Activated naive CD8-positive, alpha-beta T cell treated with anti-CD3 and anti-CD28 coated beads for 36 hours (primary cell): Measurements from ENCODE around the gene PLEKHG3. TPM values are rescaled to one million over a fixed set of nuclear protein-coding genes. Genes with fewer than 3 reads are reported as not detected.

ENCODE experiments used
- DNase-seq: peaks from one replicate; pipeline ENCODE4 v3.0.0; 2021
- H3K27ac Mint-ChIP-seq: one replicate; pipeline ENCODE4 v1.8.0; 2022; ENCODE audit warnings: mild to moderate bottlenecking, moderate library complexity, mixed read lengths
- H3K27me3 Mint-ChIP-seq: one replicate; pipeline ENCODE4 v1.8.0; 2022; ENCODE audit warnings: mild to moderate bottlenecking, mixed read lengths
- H3K36me3 Mint-ChIP-seq: one replicate; pipeline ENCODE4 v1.8.0; 2021; ENCODE audit warnings: mild to moderate bottlenecking, mixed read lengths
- H3K4me1 Mint-ChIP-seq: one replicate; pipeline ENCODE4 v1.8.0; 2021; ENCODE audit warnings: mixed read lengths
- H3K4me3 Mint-ChIP-seq: one replicate; pipeline ENCODE4 v1.8.0; 2022; ENCODE audit warnings: mild to moderate bottlenecking, moderate library complexity, mixed read lengths
- H3K9me3 Mint-ChIP-seq: one replicate; pipeline ENCODE4 v1.8.0; 2022; ENCODE audit warnings: mixed read lengths
- total RNA-seq, 2 experiments: library from RNA; stranded (reverse); gene quantifications; one replicate each; pipeline ENCODE4 v1.2.3, GENCODE V29; 2021

PLEKHG3 gene
- total RNA-seq, 2 experiments from 2014 or later, result 0.12 TPM; not detected in 1

- no peak overlapping the region for H3K4me3 Mint-ChIP-seq
- peaks cover 12% of the 10 kb centered on the region for H3K27me3 Mint-ChIP-seq
- H3K9me3 Mint-ChIP-seq, result no peaks in the 10 kb centered on the region
- DNase-seq, result no peak
- H3K27ac Mint-ChIP-seq, result no peak overlapping the region
- H3K36me3 Mint-ChIP-seq, result no peaks in the 10 kb centered on the region
- peaks cover 4% of the 10 kb centered on the region for H3K4me1 Mint-ChIP-seq
Observed at GRCh38 chr14:64763801-64764621, 59.8 kb downstream of the PLEKHG3 start.

- Mint-ChIP-seq H3K27me3 (peaks cover 12% of the 10 kb centered on the region), H3K27ac (no peak overlapping the region), H3K4me1 (peaks cover 4% of the 10 kb centered on the region), H3K36me3 (no peaks in the 10 kb centered on the region), H3K4me3 (no peak overlapping the region), H3K9me3 (no peaks in the 10 kb centered on the region)
- peak; percentile 69 for DNase-seq
Observed at GRCh38 chr14:64764641-64765520, 60.7 kb downstream of the PLEKHG3 start.

GRCh38 chr14:64765740-64766302, 61.6 kb downstream of the PLEKHG3 start:
- Mint-ChIP-seq H3K4me1 (peaks cover 4% of the 10 kb centered on the region), H3K9me3 (no peaks in the 10 kb centered on the region), H3K27ac (no peak overlapping the region), H3K36me3 (no peaks in the 10 kb centered on the region), H3K27me3 (peaks cover 6% of the 10 kb centered on the region), H3K4me3 (no peak overlapping the region)
- DNase-seq, result no peak

GRCh38 chr14:64766430-64767151, 62.4 kb downstream of the PLEKHG3 start:
- H3K27ac Mint-ChIP-seq, result no peak overlapping the region
- H3K9me3 Mint-ChIP-seq, result no peaks in the 10 kb centered on the region
- no peak overlapping the region for H3K4me3 Mint-ChIP-seq
- no peaks in the 10 kb centered on the region for H3K36me3 Mint-ChIP-seq
- no peaks in the 10 kb centered on the region for H3K27me3 Mint-ChIP-seq
- DNase-seq, result no peak
- peaks cover 7% of the 10 kb centered on the region for H3K4me1 Mint-ChIP-seq

- DNase-seq, result no peak
- no peaks in the 10 kb centered on the region for H3K9me3 Mint-ChIP-seq
- no peaks in the 10 kb centered on the region for H3K27me3 Mint-ChIP-seq
- H3K36me3 Mint-ChIP-seq, result no peaks in the 10 kb centered on the region
- peaks cover 3% of the 10 kb centered on the region for H3K4me1 Mint-ChIP-seq
- no peak overlapping the region for H3K27ac Mint-ChIP-seq
- H3K4me3 Mint-ChIP-seq, result no peak overlapping the region
Observed at GRCh38 chr14:64767215-64767964, 63.2 kb downstream of the PLEKHG3 start.

DNA sequence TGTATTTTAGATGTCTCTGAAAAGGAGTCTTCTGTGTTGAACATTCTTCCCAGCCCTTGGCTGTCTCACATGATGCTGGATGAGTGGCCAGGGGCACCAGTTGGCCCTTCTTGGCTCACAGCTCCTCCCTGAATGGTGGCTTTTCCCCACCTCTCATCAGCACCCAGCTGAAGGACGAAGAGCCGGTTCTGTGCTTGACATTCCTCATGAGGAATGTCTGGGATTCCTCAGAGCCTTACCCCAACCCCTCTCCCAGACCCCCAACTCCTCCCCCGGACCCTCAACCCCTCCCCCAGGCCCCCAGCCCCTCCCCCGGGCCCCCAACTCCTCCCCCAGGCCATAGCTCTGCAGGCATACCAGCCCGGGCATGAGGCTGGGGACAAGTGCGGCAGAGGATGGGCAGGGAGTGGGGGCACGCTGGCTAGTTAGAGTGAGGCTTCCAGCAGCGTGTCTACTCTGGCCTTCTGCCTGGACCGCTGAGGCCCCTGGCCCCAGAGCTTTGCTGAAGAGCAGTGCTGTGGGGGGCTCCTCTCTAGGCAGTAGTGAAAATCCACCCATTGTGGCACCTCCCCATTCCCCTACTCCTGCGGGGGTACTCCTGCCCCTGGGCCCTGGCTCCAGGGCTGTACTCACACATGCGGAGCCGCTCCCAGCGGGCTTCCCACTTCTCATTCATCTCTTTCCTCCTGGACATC, 64.3 kb downstream of the PLEKHG3 start:
- no peak overlapping the region for H3K27ac Mint-ChIP-seq
- peaks cover 3% of the 10 kb centered on the region for H3K4me1 Mint-ChIP-seq
- no peaks in the 10 kb centered on the region for H3K36me3 Mint-ChIP-seq
- H3K27me3 Mint-ChIP-seq, result no peaks in the 10 kb centered on the region
- no peak for DNase-seq
- no peaks in the 10 kb centered on the region for H3K9me3 Mint-ChIP-seq
- H3K4me3 Mint-ChIP-seq, result no peak overlapping the region

- Mint-ChIP-seq H3K27ac (no peak overlapping the region), H3K36me3 (no peaks in the 10 kb centered on the region), H3K9me3 (no peaks in the 10 kb centered on the region), H3K27me3 (no peaks in the 10 kb centered on the region), H3K4me1 (peaks cover 3% of the 10 kb centered on the region), H3K4me3 (no peak overlapping the region)
- DNase-seq, result no peak
Observed at GRCh38 chr14:64769096-64770020, 65.1 kb downstream of the PLEKHG3 start.

DNA sequence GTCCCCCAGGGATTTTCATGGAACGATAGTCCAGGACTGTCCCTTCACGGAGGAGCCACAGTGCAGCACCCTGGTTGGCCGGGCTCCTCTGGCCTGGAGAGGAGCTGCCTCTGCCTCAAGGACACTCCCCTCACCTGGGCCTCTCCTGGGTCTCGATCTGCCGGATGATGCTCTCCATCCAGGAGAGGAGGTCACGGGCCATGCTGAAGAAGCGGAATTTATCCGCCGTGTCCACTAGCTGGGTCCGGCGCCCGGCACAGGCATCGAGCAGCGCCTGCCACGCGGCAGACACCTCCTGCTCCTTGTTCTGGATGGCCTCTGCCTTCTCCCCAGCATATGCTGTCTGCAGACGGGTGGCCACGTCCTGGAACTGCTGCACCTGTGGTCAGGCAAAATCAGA, 66.5 kb downstream of the PLEKHG3 start:
- Mint-ChIP-seq H3K4me1 (peaks cover 3% of the 10 kb centered on the region), H3K27me3 (no peaks in the 10 kb centered on the region), H3K36me3 (no peaks in the 10 kb centered on the region), H3K9me3 (no peaks in the 10 kb centered on the region), H3K4me3 (no peak overlapping the region), H3K27ac (no peak overlapping the region)
- no peak for DNase-seq

GRCh38 chr14:64771161-64771560, 66.9 kb downstream of the PLEKHG3 start:
- Mint-ChIP-seq H3K4me1 (peaks cover 3% of the 10 kb centered on the region), H3K27ac (no peak overlapping the region), H3K36me3 (no peaks in the 10 kb centered on the region), H3K4me3 (no peak overlapping the region), H3K27me3 (no peaks in the 10 kb centered on the region), H3K9me3 (no peaks in the 10 kb centered on the region)
- no peak for DNase-seq

GRCh38 chr14:64772397-64772950, 68.2 kb downstream of the PLEKHG3 start:
- H3K27me3 Mint-ChIP-seq, result no peaks in the 10 kb centered on the region
- H3K4me1 Mint-ChIP-seq, result peaks cover 3% of the 10 kb centered on the region
- no peaks in the 10 kb centered on the region for H3K36me3 Mint-ChIP-seq
- no peaks in the 10 kb centered on the region for H3K9me3 Mint-ChIP-seq
- no peak overlapping the region for H3K4me3 Mint-ChIP-seq
- H3K27ac Mint-ChIP-seq, result no peak overlapping the region
- no peak for DNase-seq

DNA sequence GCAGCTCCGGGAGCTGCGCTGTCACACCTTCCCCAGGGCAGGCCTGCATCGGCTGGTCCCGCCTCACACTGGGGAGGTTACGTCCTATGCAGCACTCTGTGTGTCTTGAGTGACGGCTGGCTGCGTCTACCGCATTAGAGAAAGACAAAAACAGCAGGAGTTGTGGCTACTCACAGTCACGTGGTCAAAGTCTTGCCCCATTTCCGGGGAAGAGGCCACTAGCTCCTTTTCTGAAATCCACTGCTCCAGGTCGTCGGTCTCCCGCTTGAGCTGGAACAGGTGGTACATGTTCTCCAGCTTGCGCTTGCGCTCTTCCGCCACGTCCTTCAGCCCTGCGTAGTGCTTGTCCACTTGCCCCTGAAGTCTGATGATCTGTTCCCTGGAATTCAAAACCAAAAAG, 68.8 kb downstream of the PLEKHG3 start:
- Mint-ChIP-seq H3K27me3 (no peaks in the 10 kb centered on the region), H3K36me3 (no peaks in the 10 kb centered on the region), H3K4me1 (peaks cover 3% of the 10 kb centered on the region), H3K9me3 (no peaks in the 10 kb centered on the region), H3K27ac (no peak overlapping the region), H3K4me3 (no peak overlapping the region)
- no peak for DNase-seq

- no peak overlapping the region for H3K27ac Mint-ChIP-seq
- no peak for DNase-seq
- H3K27me3 Mint-ChIP-seq, result no peaks in the 10 kb centered on the region
- peaks cover 3% of the 10 kb centered on the region for H3K4me1 Mint-ChIP-seq
- H3K36me3 Mint-ChIP-seq, result no peaks in the 10 kb centered on the region
- no peak overlapping the region for H3K4me3 Mint-ChIP-seq
- no peaks in the 10 kb centered on the region for H3K9me3 Mint-ChIP-seq
Observed at GRCh38 chr14:64773577-64773976, 69.4 kb downstream of the PLEKHG3 start.

- no peak overlapping the region for H3K27ac Mint-ChIP-seq
- no peak overlapping the region for H3K4me3 Mint-ChIP-seq
- H3K9me3 Mint-ChIP-seq, result no peaks in the 10 kb centered on the region
- no peak for DNase-seq
- H3K36me3 Mint-ChIP-seq, result no peaks in the 10 kb centered on the region
- H3K27me3 Mint-ChIP-seq, result no peaks in the 10 kb centered on the region
- H3K4me1 Mint-ChIP-seq, result peaks cover 3% of the 10 kb centered on the region
Observed at GRCh38 chr14:64774272-64774671, 70.0 kb downstream of the PLEKHG3 start.
